B cell (primary cell): Measurements from ENCODE around the gene PLAA. TPM values are rescaled to one million over a fixed set of nuclear protein-coding genes. Genes with fewer than 3 reads are reported as not detected.

Experiments
- ATAC-seq: fragments of 200-7000 bp; cut with Tn5 transposase; one replicate; pipeline ENCODE4 v1.10.0; 2021; ENCODE audit warnings: low read depth, mild to moderate bottlenecking, moderate number of reproducible peaks, moderate library complexity
- CTCF ChIA-PET: fragments of 350-600 bp; sonication (Branson Sonifier 250); formaldehyde crosslinking; loops from one replicate; lab custom pipeline; 2021; ENCODE audit warnings: antibody characterized with exemption, inconsistent platforms; lab: Charles Lee
- POLR2A ChIA-PET: fragments of 350-600 bp; sonication (Branson Sonifier 250); formaldehyde crosslinking; loops from one replicate; lab custom pipeline; 2021; ENCODE audit warnings: antibody characterized with exemption; lab: Charles Lee
- DNase-seq: peaks from one replicate; pipeline ENCODE4 v3.0.0; 2013
- H2AFZ ChIP-seq: 2 replicates; pipeline ENCODE4 v1.6.1; 2012; ENCODE audit warnings: mild to moderate bottlenecking, low read depth, low read length; ENCODE audit not compliant: insufficient read depth, poor library complexity, severe bottlenecking
- H3K27ac ChIP-seq, 2 donors: 1 replicate in 1 of 2; 2 replicates in 1 of 2; pipeline ENCODE4 v1.5.1; 2012 to 2013; ENCODE audit warnings: low read length in 2 of 2, mild to moderate bottlenecking in 2 of 2, moderate library complexity in 1 of 2
- H3K27me3 ChIP-seq, 4 experiments: fragments of 200-600 bp in 1 of 4; sonication (generic) in 1 of 4; replicated peaks in 1 of 4; 1 replicate in 2 of 4; 2 replicates in 2 of 4; pipeline versions ENCODE4 v1.6.1 to v1.7.0; 2013 to 2016; ENCODE audit warnings: low read length in 3 of 4, mild to moderate bottlenecking in 2 of 4, mixed read lengths in 1 of 4, moderate library complexity in 1 of 4; ENCODE audit not compliant: insufficient read depth in 4 of 4, control insufficient read depth in 3 of 4; ENCODE audit errors: control extremely low read depth in 1 of 4
- H3K36me3 ChIP-seq, 2 experiments: replicated peaks in 1 of 2; 1 replicate in 1 of 2; 2 replicates in 1 of 2; pipeline versions ENCODE4 v1.6.1 to v1.7.1; 2013; ENCODE audit warnings: low read length in 1 of 2; ENCODE audit not compliant: insufficient read depth in 2 of 2, control insufficient read depth in 1 of 2; ENCODE audit errors: control extremely low read depth in 1 of 2, extremely low read depth in 1 of 2
- H3K4me1 ChIP-seq, 2 donors: fragments of 200-600 bp in 1 of 2; sonication (generic) in 1 of 2; 1 replicate in 1 of 2; 2 replicates in 1 of 2; pipeline versions ENCODE4 v1.5.1 to v1.6.1; 2013 to 2017; ENCODE audit warnings: low read length in 2 of 2; ENCODE audit not compliant: control insufficient read depth in 2 of 2, insufficient read depth in 2 of 2
- H3K4me2 ChIP-seq: replicated peaks from 2 replicates; pipeline ENCODE3; 2012; ENCODE audit warnings: mild to moderate bottlenecking, low read depth, low read length; ENCODE audit not compliant: poor library complexity, severe bottlenecking
- H3K4me3 ChIP-seq, 5 experiments: fragments of 200-600 bp in 1 of 5; sonication (generic) in 1 of 5; 1 replicate in 3 of 5; 2 replicates in 2 of 5; pipeline versions ENCODE4 v1.5.1 to v1.7.0; 2011 to 2016; ENCODE audit warnings: low read length in 4 of 5, mild to moderate bottlenecking in 4 of 5, low read depth in 2 of 5, control low read depth in 1 of 5, moderate library complexity in 1 of 5; ENCODE audit not compliant: insufficient read depth in 1 of 5; ENCODE audit errors: control extremely low read depth in 1 of 5, extremely low read depth in 1 of 5
- H3K79me2 ChIP-seq: fragments of 200-600 bp; sonication (generic); one replicate; pipeline ENCODE4 v1.6.0; 2016; ENCODE audit warnings: low read length; ENCODE audit not compliant: control insufficient read depth, insufficient read depth
- H3K9ac ChIP-seq: fragments of 200-600 bp; sonication (generic); 2 replicates; pipeline ENCODE4 v1.6.1; 2017; ENCODE audit warnings: mild to moderate bottlenecking, low read length, moderate library complexity
- H3K9me3 ChIP-seq, 3 donors: one replicate each; pipeline versions ENCODE4 v1.6.1 to v1.7.1; 2013; ENCODE audit warnings: low read length in 2 of 3; ENCODE audit not compliant: control insufficient read depth in 2 of 3, insufficient read depth in 1 of 3; ENCODE audit errors: control extremely low read depth in 1 of 3
- H4K20me1 ChIP-seq: 2 replicates; pipeline ENCODE4 v1.6.0; 2012; ENCODE audit warnings: mild to moderate bottlenecking, low read length; ENCODE audit not compliant: insufficient read depth, control insufficient read depth, poor library complexity, severe bottlenecking
- H3K27ac Mint-ChIP-seq: one replicate; pipeline ENCODE4 v1.8.0; 2021; ENCODE audit warnings: mixed read lengths
- H3K27me3 Mint-ChIP-seq: one replicate; pipeline ENCODE4 v1.8.0; 2021; ENCODE audit warnings: mixed read lengths
- H3K4me1 Mint-ChIP-seq: one replicate; pipeline ENCODE4 v1.8.0; 2021; ENCODE audit warnings: mixed read lengths
- H3K4me3 Mint-ChIP-seq: one replicate; pipeline ENCODE4 v1.8.0; 2021; ENCODE audit warnings: mixed read lengths
- H3K9me3 Mint-ChIP-seq: one replicate; pipeline ENCODE4 v1.8.0; 2022; ENCODE audit warnings: mixed read lengths; ENCODE audit not compliant: insufficient read depth
- CTCF ChIP-seq: fragments of 200-600 bp; IDR thresholded peaks from one replicate; pipeline ENCODE4 v1.8.0; 2022; ENCODE audit warnings: antibody characterized with exemption, mild to moderate bottlenecking
- EZH2 ChIP-seq: IDR thresholded peaks from 2 replicates; pipeline ENCODE4 v1.6.1; 2012; ENCODE audit warnings: borderline replicate concordance, low read depth, mild to moderate bottlenecking, moderate library complexity, low read length; ENCODE audit not compliant: insufficient read depth, poor library complexity, severe bottlenecking
- WGBS: methylation state at CpG from one replicate; pipeline ENCODE4 v1.1.5; 2013; ENCODE audit warnings: missing lambda C conversion rate; ENCODE audit not compliant: insufficient coverage; 5-methylcytosine and 5-hydroxymethylcytosine counted together
- intact Hi-C: fragments of 100-400 bp; cut with micrococcal nuclease; formaldehyde crosslinking; loops from one replicate; pipeline ENCODE4 v1.10.0; 2022
- polyA plus RNA-seq: library from polyadenylated mRNA; depleted of rRNA; stranded (reverse); fragments of >200 nt; gene quantifications from 2 replicates; pipeline ENCODE4 v1.2.3, GENCODE V29; 2012
- small RNA-seq: library from RNA; depleted of rRNA; stranded (forward); fragments of <200 nt; gene quantifications from one replicate; pipeline ENCODE3, GENCODE V24; 2012; ENCODE audit warnings: low replicate concordance, low read depth; ENCODE audit not compliant: insufficient read length
- total RNA-seq, 2 donors: library from RNA; stranded (reverse); fragments of 120-200 nt in 1 of 2; gene quantifications; 1 replicate in 1 of 2; 2 replicates in 1 of 2; pipeline versions ENCODE4 v1.2.3 to v1.2.4, GENCODE V29; 2013 to 2022

Gene PLAA
- total and polyA plus RNA-seq, 2 donors (not counting 1 experiment from before 2014, with no cell fraction given) = 8.9 to 24.0 TPM

GRCh38 chr9:26856413-26857032, 90.5 kb downstream of the PLAA start:
- DNase-seq = peak; percentile 7
- POLR2A ChIA-PET = no interaction called here
- Histone ChIP-seq H3K27ac (no peak overlapping the region), H3K9ac (no peak overlapping the region), H3K9me3 (no peaks in the 10 kb centered on the region), H3K4me3 (no peak overlapping the region), H3K79me2 (no peaks in the 10 kb centered on the region), H3K27me3 (no peaks in the 10 kb centered on the region), H3K36me3 (peaks cover 4 to 47% of the 10 kb centered on the region in 2 experiments), H4K20me1 (no peaks in the 10 kb centered on the region), H3K4me2 (no peak overlapping the region), H3K4me1 (no peaks in the 10 kb centered on the region), H2AFZ (no peak overlapping the region)
- H3K27ac Mint-ChIP-seq = no peak overlapping the region
- TF ChIP-seq EZH2 (no peak), CTCF (peak; percentile 35)
- H3K9me3 Mint-ChIP-seq = no peaks in the 10 kb centered on the region
- ATAC-seq = no peak
- CTCF ChIA-PET = no interaction called here
- intact Hi-C loops = no loop called here
- H3K4me1 Mint-ChIP-seq = no peaks in the 10 kb centered on the region
- H3K27me3 Mint-ChIP-seq = no peaks in the 10 kb centered on the region
- no peak overlapping the region for H3K4me3 Mint-ChIP-seq
- WGBS = no CpG with 5 or more reads among the region's 1 CpG

Small RNA genes lying within 50 kb of the gene (small RNA-seq; reads per million reads assigned to genes)
- gene RN7SL100P = not detected

Other genes starting within 250 kb of the PLAA start
- gene CAAP1, start 54.4 kb downstream of the PLAA start, total RNA-seq = 13.3 and 15.7 TPM in 2 replicates
- 8.5 and 13.2 TPM in 2 replicates for gene CAAP1, start 54.4 kb downstream of the PLAA start, polyA plus RNA-seq
- 19.1 and 22.6 TPM in 2 replicates for gene IFT74, start 9.2 kb upstream of the PLAA start, total RNA-seq
- gene IFT74, start 9.2 kb upstream of the PLAA start, polyA plus RNA-seq = 2.0 and 3.8 TPM in 2 replicates
- gene LRRC19, start 58.4 kb upstream of the PLAA start, total RNA-seq = not detected in 2 replicates
- not detected in 2 replicates for gene LRRC19, start 58.4 kb upstream of the PLAA start, polyA plus RNA-seq
- not detected in 2 replicates for gene TEK, start 162.0 kb upstream of the PLAA start, total RNA-seq
- not detected in 2 replicates for gene TEK, start 162.0 kb upstream of the PLAA start, polyA plus RNA-seq